Neural crest cell (in vitro differentiated cells): Measurements from ENCODE around the gene CXCR2. TPM values are rescaled to one million over a fixed set of nuclear protein-coding genes. Genes with fewer than 3 reads are reported as not detected.
"Not testable (repeated sequence)": the region's sequence is repeated elsewhere in the genome, so short reads cannot be mapped to it uniquely, and the experiment has no call there.

ENCODE experiments used
- DNase-seq: peaks from one replicate; pipeline ENCODE4 v3.0.0; 2021; ENCODE audit warnings: low read depth, mixed read lengths, low spot score
- H3K27ac Mint-ChIP-seq: one replicate; pipeline ENCODE4 v1.8.0; 2021; ENCODE audit warnings: mild to moderate bottlenecking, mixed read lengths; ENCODE audit not compliant: unreplicated experiment
- H3K27me3 Mint-ChIP-seq: 2 replicates; pipeline ENCODE4 v1.8.0; 2021; ENCODE audit warnings: low read depth, mild to moderate bottlenecking, mixed read lengths
- H3K36me3 Mint-ChIP-seq: 2 replicates; pipeline ENCODE4 v1.8.0; 2021; ENCODE audit warnings: low read depth, mild to moderate bottlenecking, mixed read lengths
- H3K4me1 Mint-ChIP-seq: 2 replicates; pipeline ENCODE4 v1.8.0; 2021; ENCODE audit warnings: mixed read lengths
- H3K4me3 Mint-ChIP-seq: one replicate; pipeline ENCODE4 v1.8.0; 2021; ENCODE audit warnings: mild to moderate bottlenecking, mixed read lengths
- H3K9me3 Mint-ChIP-seq: 2 replicates; pipeline ENCODE4 v1.8.0; 2021; ENCODE audit warnings: mixed read lengths
- CTCF ChIP-seq: fragments of 200-600 bp; sonication (generic); conservative IDR thresholded peaks from 2 replicates; pipeline ENCODE4 v1.5.0; 2021; ENCODE audit warnings: antibody characterized with exemption, mild to moderate bottlenecking
- total RNA-seq: library from RNA; stranded (reverse); gene quantifications from 2 replicates; pipeline ENCODE4 v1.2.1, GENCODE V29; 2021

CXCR2 gene
- total RNA-seq, 1 donor from 2014 or later: not detected

- Mint-ChIP-seq H3K4me1 (no peaks in the 10 kb centered on the region), H3K36me3 (no peaks in the 10 kb centered on the region), H3K27ac (no peak overlapping the region), H3K9me3 (no peaks in the 10 kb centered on the region), H3K27me3 (peaks cover 46% of the 10 kb centered on the region), H3K4me3 (no peak overlapping the region)
- no peak for DNase-seq
- TF ChIP-seq CTCF: no peak
Measured at GRCh38 chr2:218162814-218163213, 37.0 kb downstream of the CXCR2 start.

- H3K36me3 Mint-ChIP-seq: no peaks in the 10 kb centered on the region
- H3K4me3 Mint-ChIP-seq: no peak within 1 kb of the TSS
- H3K9me3 Mint-ChIP-seq: no peaks in the 10 kb centered on the region
- DNase-seq: no peak
- peaks cover 5% of the 10 kb centered on the region for H3K4me1 Mint-ChIP-seq
- peaks cover 57% of the 10 kb centered on the region for H3K27me3 Mint-ChIP-seq
- TF ChIP-seq CTCF: no peak
- no peak within 1 kb of the TSS for H3K27ac Mint-ChIP-seq
Measured at GRCh38 chr2:218166791-218167190, 41.0 kb downstream of the CXCR2 start, which contains the start of gene CXCR1. Gene CXCR1, minus strand, starts transcription at chr2:218166962. Its CDS starts 1,751 bp downstream, at chr2:218165211.

GRCh38 chr2:218168016-218168415 is 42.2 kb downstream of the CXCR2 start:
- H3K4me1 Mint-ChIP-seq: peaks cover 5% of the 10 kb centered on the region
- DNase-seq: no peak
- no peaks in the 10 kb centered on the region for H3K36me3 Mint-ChIP-seq
- TF ChIP-seq CTCF: no peak
- H3K9me3 Mint-ChIP-seq: no peaks in the 10 kb centered on the region
- H3K4me3 Mint-ChIP-seq: no peak overlapping the region
- peaks cover 51% of the 10 kb centered on the region for H3K27me3 Mint-ChIP-seq
- H3K27ac Mint-ChIP-seq: no peak overlapping the region

- H3K27me3 Mint-ChIP-seq: peaks cover 51% of the 10 kb centered on the region
- no peak overlapping the region for H3K4me3 Mint-ChIP-seq
- H3K9me3 Mint-ChIP-seq: no peaks in the 10 kb centered on the region
- H3K27ac Mint-ChIP-seq: no peak overlapping the region
- peak; percentile 70 for TF ChIP-seq CTCF
- DNase-seq: peak; percentile 65
- no peaks in the 10 kb centered on the region for H3K36me3 Mint-ChIP-seq
- peaks cover 5% of the 10 kb centered on the region for H3K4me1 Mint-ChIP-seq
Measured at GRCh38 chr2:218168635-218169462, 43.0 kb downstream of the CXCR2 start.

GRCh38 chr2:218169757-218170546 is 44.1 kb downstream of the CXCR2 start:
- Mint-ChIP-seq H3K27me3 (peaks cover 45% of the 10 kb centered on the region), H3K27ac (no peak overlapping the region), H3K36me3 (no peaks in the 10 kb centered on the region), H3K4me3 (no peak overlapping the region), H3K9me3 (no peaks in the 10 kb centered on the region), H3K4me1 (peaks cover 5% of the 10 kb centered on the region)
- DNase-seq: no peak
- TF ChIP-seq CTCF: no peak

- H3K27me3 Mint-ChIP-seq: peaks cover 31% of the 10 kb centered on the region
- not testable (repeated sequence) for DNase-seq, H3K9me3 Mint-ChIP-seq, H3K4me1 Mint-ChIP-seq, H3K4me3 Mint-ChIP-seq, H3K27ac Mint-ChIP-seq, H3K36me3 Mint-ChIP-seq
Measured at GRCh38 chr2:218171744-218172143, 45.9 kb downstream of the CXCR2 start.
